AG09309 (cell line): ENCODE measurements around the gene SLC2A13.

Source experiments
- DNase-seq: peaks from one replicate; pipeline ENCODE4 v3.0.0-alpha.2; 2010; ENCODE audit warnings: low read depth
- H3K4me3 ChIP-seq: 2 replicates; pipeline ENCODE4 v1.5.1; 2011; ENCODE audit warnings: mild to moderate bottlenecking, low read depth, low read length, moderate library complexity; ENCODE audit not compliant: control insufficient read depth
- TF ChIP-seq, protein P1 (sequence below): IDR thresholded peaks from 2 replicates; pipeline ENCODE4 v1.5.1; 2011; ENCODE audit warnings: mild to moderate bottlenecking, low read depth, low read length, inconsistent platforms; ENCODE audit not compliant: insufficient read depth, control insufficient read depth; ENCODE audit errors: missing control alignments

The SLC2A13 gene

DNA sequence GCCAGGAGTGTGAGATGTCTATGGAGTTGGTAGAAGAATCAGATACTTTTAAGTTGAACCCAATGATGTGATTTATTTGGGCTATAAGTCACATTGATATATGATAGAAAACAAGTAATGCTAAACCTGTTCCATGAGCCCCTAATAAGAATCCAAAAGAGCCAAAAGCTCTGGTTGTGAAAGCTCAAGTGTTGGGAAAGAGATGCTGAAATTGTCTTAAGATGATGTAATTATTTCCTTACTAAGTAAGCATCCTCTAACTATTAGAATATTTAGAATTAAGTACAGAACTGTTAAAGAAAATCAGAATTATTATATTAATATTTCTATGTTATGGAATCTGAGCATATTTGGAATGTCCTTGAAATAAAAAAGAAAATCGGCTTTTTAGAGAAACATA, 17.6 kb upstream of the SLC2A13 start:
- no peak overlapping the region for H3K4me3 ChIP-seq
- TF ChIP-seq, protein P1, sequence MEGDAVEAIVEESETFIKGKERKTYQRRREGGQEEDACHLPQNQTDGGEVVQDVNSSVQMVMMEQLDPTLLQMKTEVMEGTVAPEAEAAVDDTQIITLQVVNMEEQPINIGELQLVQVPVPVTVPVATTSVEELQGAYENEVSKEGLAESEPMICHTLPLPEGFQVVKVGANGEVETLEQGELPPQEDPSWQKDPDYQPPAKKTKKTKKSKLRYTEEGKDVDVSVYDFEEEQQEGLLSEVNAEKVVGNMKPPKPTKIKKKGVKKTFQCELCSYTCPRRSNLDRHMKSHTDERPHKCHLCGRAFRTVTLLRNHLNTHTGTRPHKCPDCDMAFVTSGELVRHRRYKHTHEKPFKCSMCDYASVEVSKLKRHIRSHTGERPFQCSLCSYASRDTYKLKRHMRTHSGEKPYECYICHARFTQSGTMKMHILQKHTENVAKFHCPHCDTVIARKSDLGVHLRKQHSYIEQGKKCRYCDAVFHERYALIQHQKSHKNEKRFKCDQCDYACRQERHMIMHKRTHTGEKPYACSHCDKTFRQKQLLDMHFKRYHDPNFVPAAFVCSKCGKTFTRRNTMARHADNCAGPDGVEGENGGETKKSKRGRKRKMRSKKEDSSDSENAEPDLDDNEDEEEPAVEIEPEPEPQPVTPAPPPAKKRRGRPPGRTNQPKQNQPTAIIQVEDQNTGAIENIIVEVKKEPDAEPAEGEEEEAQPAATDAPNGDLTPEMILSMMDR, result no peak
- DNase-seq, result no peak

DNA sequence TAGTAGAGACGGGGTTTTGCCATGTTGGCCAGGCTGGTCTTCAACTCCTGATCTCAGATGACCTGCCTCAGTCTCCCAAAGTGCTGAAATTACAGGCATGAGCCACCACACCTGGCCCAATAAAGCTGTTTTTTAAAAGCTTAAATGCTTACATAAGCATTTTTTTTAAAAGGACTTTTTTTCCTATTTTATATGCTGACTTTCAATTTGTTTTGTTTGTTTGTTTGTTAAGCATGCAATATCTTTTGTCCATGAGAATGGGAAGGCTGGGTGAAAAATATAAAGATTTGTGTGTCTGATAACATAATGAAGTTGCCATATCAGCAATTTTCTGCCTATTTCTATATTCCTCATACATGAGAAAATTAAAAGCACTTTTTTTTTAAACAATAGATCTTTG, 17.0 kb upstream of the SLC2A13 start:
- no peak for DNase-seq

DNA sequence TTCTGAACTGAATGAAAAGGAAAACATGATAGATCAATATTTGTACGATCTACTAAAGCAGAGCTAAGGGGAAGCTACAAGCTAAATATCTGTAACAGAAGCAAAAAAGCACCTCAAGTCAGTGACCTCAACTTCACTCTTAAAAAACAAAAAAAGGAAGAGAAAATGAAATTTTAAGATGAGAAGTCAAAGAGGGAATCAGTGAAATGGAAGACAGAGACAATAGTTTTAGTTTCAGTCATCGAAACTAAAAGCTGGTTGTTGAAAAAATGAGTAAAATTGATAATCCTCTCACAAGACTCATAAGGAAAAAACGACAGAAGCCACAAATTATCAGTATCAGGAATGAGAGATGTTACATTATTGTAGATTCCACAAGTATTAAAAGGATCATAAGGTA, 11.9 kb upstream of the SLC2A13 start:
- H3K4me3 ChIP-seq, result no peak overlapping the region
- TF ChIP-seq, protein P1, result no peak
- DNase-seq, result no peak

More for the DNA sequence above, 17.0 kb upstream of the SLC2A13 start:
- no peak overlapping the region for H3K4me3 ChIP-seq
- TF ChIP-seq, protein P1, result no peak

DNA sequence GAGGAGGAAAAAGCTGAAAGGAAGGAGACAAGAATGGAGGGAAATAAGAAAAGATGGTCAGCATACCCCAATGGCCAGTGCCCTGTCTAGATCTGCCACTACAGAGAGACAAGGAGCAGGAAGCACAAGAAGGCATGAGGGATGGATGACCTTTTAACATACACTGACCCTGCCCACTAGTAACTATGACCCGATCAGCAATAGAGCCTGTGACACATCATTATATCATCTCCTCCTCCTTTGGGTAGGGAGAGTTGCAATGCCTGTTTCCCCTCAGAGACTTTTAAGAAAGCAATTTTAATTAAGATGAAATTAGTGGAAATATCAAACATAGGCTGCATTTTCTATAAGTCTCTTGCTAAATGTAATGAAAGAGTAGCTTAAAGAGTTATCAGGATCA, 4.7 kb upstream of the SLC2A13 start:
- H3K4me3 ChIP-seq, result no peak overlapping the region
- TF ChIP-seq, protein P1, result no peak
- DNase-seq, result no peak

DNA sequence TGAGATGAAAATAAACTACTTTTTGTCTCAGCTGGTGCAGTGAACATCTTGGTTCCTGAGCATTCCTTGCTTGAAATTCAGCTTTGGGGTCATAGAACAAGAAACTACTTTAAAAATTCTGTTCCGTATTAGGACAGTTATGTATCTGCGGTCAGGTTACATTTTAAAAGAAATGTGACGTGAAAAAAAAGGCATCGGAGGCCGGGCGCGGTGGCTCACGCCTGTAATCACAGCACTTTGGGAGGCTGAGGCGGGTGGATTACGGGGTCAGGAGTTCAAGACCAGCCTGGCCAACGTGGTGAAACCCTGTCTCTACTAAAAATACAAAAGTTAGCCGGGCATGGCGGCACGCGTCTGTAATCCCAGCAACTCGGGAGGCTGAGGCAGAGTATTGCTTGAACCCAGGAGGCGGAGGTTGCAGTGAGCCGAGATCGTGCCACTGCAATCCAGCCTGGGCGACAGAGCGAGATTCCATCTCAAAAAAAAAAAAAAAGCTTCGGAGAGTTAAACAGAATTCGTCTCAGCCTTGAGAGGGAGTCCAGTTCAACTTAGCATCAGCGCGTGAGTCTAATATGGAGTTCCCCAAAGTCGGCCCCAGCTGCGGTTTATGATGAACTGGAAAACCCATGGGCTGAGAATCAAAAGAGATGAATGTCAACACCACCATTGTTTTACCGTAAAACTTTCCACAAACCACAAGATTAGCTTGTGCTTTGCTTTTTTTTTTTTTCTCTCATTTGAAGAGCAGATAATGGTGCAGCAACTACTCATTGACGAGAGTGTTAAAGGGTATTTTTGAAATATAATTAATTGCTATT, 2.1 kb upstream of the SLC2A13 start:
- no peak for DNase-seq
- TF ChIP-seq, protein P1, result no peak
- H3K4me3 ChIP-seq, result no peak overlapping the region

DNA sequence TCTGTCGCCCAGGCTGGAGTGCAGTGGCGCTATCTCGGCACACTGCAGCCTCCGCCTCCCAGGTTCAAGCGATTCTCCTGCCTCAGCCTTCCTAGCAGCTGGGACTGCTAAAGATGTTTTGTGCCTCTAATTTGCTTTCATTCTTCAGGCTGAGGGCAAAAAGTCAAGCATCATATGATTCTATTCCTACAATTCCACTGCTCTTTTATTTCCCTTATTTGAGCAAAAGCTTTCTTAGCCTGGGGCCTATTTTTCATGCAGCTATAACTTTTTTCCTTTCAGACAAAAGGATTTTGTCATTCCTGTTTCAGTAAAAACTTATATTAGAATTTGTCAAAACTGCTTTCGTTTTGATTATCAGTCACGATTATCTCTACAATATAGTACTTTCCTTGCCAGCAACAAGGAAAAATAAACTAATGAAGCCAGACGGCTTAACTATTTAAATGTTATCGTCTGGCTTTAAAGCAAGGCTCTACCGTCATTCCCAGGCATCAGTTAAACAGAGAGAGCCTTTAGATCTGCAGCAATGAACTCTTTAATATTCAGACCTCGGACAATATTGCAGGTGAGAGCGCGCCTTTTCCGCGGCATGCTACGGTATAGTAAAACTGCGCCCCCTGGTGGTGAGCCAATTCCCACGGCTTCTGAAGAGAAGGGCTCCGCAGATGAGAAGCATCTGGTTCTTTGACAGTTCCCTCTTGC, 1.4 kb upstream of the SLC2A13 start:
- H3K4me3 ChIP-seq, result peak overlapping the region; percentile 2; the same call in 1 of the 2 replicates
- peak; percentile 32 for DNase-seq
- TF ChIP-seq, protein P1, result peak; percentile 90
